PFSK-1 (cell line): Measurements from ENCODE around the gene CCDC87.

Source experiments
- POLR2AphosphoS5 ChIP-seq: IDR thresholded peaks from 2 replicates; pipeline ENCODE4 v1.6.1; 2012; ENCODE audit warnings: low read depth, mild to moderate bottlenecking, control low read depth, low read length, moderate library complexity
- SIN3A ChIP-seq: IDR thresholded peaks from 2 replicates; pipeline ENCODE4 v1.6.1; 2012; ENCODE audit warnings: mild to moderate bottlenecking, low read length, moderate library complexity, borderline replicate concordance; ENCODE audit not compliant: insufficient read depth
- TAF1 ChIP-seq: IDR thresholded peaks from 2 replicates; pipeline ENCODE4 v1.6.1; 2012; ENCODE audit warnings: low read length, control low read depth, borderline replicate concordance; ENCODE audit not compliant: insufficient read depth

DNA sequence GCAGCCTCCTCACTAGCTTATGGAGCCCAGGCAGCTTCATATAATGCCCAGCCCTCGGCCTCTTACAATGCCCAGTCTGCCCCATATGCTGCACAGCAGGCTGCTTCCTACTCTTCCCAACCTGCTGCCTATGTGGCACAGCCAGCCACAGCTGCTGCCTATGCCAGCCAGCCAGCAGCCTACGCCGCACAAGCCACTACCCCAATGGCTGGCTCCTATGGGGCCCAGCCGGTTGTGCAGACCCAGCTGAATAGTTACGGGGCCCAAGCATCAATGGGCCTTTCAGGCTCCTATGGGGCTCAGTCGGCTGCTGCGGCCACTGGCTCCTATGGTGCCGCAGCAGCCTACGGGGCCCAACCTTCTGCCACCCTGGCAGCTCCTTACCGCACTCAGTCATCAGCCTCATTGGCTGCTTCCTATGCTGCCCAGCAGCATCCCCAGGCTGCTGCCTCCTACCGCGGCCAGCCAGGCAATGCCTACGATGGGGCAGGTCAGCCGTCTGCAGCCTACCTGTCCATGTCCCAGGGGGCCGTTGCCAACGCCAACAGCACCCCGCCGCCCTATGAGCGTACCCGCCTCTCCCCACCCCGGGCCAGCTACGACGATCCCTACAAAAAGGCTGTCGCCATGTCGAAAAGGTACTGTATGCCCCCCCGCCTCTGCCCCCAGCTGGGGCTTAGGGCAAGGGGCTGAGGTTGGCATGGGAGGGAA is 32.3 kb upstream of the CCDC87 start:
- TF ChIP-seq POLR2AphosphoS5 (no peak), TAF1 (no peak), SIN3A (no peak)
